Mesothelial cell of epicardium (in vitro differentiated cells): Measurements from ENCODE around the gene LRRC7. TPM values are rescaled to one million over a fixed set of nuclear protein-coding genes. Genes with fewer than 3 reads are reported as not detected.

Experiments used
- DNase-seq, 2 experiments: peaks; one replicate each; pipeline ENCODE4 v3.0.0; 2021; ENCODE audit warnings: low spot score in 2 of 2; ENCODE audit not compliant: unreplicated experiment in 2 of 2
- H3K27ac Mint-ChIP-seq: 2 replicates; pipeline ENCODE4 v1.8.0; 2021; ENCODE audit warnings: mixed read lengths
- H3K27me3 Mint-ChIP-seq: 2 replicates; pipeline ENCODE4 v1.8.0; 2021; ENCODE audit warnings: low read depth, mixed read lengths
- H3K36me3 Mint-ChIP-seq: 2 replicates; pipeline ENCODE4 v1.8.0; 2021; ENCODE audit warnings: mixed read lengths
- H3K4me1 Mint-ChIP-seq: 2 replicates; pipeline ENCODE4 v1.8.0; 2021; ENCODE audit warnings: mixed read lengths
- H3K4me3 Mint-ChIP-seq: 2 replicates; pipeline ENCODE4 v1.8.0; 2021; ENCODE audit warnings: mild to moderate bottlenecking, moderate library complexity, mixed read lengths
- H3K9me3 Mint-ChIP-seq: 2 replicates; pipeline ENCODE4 v1.8.0; 2021; ENCODE audit warnings: mixed read lengths
- total RNA-seq: library from RNA; stranded (reverse); gene quantifications from 3 replicates; pipeline ENCODE4 v1.2.1, GENCODE V29; 2021
- TF ChIP-seq, protein P1 (sequence below): fragments of 200-600 bp; sonication (generic); IDR thresholded peaks from one replicate; pipeline ENCODE4 v1.5.0; 2021; ENCODE audit warnings: antibody characterized with exemption; ENCODE audit not compliant: unreplicated experiment

Gene LRRC7
- total RNA-seq, 1 donor from 2014 or later: 0.09 TPM

DNA sequence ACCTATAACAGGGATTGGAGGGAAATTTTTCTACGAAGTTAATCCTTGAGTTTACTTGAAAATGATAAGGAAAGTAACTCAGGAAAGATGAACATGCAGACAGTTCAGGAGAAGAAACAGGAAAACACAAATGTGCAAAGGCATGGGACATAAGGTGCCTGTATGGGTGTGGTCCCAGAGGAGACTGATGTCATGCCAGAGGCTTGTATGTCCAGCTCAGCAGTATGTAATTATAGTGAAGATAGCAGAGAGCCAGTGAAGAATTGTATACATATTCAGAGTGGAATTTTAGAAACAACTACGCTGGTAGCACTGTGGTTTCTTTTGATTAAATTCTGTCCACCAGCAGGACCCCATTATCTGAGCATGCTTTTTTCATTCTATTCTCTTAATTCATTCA is 179.5 kb downstream of the LRRC7 start:
- H3K27ac Mint-ChIP-seq: no peak overlapping the region
- TF ChIP-seq, protein P1, sequence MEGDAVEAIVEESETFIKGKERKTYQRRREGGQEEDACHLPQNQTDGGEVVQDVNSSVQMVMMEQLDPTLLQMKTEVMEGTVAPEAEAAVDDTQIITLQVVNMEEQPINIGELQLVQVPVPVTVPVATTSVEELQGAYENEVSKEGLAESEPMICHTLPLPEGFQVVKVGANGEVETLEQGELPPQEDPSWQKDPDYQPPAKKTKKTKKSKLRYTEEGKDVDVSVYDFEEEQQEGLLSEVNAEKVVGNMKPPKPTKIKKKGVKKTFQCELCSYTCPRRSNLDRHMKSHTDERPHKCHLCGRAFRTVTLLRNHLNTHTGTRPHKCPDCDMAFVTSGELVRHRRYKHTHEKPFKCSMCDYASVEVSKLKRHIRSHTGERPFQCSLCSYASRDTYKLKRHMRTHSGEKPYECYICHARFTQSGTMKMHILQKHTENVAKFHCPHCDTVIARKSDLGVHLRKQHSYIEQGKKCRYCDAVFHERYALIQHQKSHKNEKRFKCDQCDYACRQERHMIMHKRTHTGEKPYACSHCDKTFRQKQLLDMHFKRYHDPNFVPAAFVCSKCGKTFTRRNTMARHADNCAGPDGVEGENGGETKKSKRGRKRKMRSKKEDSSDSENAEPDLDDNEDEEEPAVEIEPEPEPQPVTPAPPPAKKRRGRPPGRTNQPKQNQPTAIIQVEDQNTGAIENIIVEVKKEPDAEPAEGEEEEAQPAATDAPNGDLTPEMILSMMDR: no peak
- H3K4me3 Mint-ChIP-seq: no peak overlapping the region
- no peaks in the 10 kb centered on the region for H3K9me3 Mint-ChIP-seq
- no peaks in the 10 kb centered on the region for H3K27me3 Mint-ChIP-seq
- H3K36me3 Mint-ChIP-seq: no peaks in the 10 kb centered on the region
- DNase-seq: no peak
- H3K4me1 Mint-ChIP-seq: peaks cover 9% of the 10 kb centered on the region

DNA sequence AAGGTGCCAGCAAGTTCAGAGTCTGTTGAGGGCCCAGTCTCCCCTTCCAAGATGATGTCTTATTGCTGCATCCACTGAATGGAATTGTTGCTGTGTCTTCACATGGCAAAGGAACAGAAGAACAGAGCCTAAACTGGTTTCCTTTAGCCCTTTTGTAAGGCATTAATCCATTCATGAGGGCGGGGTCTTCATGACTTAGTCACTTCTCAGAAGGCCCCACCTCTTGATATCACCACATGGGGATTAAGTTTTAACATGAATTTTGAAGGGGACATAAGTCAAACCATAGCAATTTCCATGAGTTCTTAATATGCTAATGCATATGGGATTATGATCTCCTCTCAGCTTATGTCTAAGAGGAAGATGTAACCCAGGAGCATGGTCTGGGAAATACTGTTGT is 182.9 kb downstream of the LRRC7 start:
- Mint-ChIP-seq H3K4me3 (no peak overlapping the region), H3K4me1 (peaks cover 4% of the 10 kb centered on the region), H3K9me3 (no peaks in the 10 kb centered on the region), H3K36me3 (no peaks in the 10 kb centered on the region), H3K27ac (no peak overlapping the region), H3K27me3 (no peaks in the 10 kb centered on the region)
- TF ChIP-seq, protein P1: no peak
- no peak for DNase-seq

DNA sequence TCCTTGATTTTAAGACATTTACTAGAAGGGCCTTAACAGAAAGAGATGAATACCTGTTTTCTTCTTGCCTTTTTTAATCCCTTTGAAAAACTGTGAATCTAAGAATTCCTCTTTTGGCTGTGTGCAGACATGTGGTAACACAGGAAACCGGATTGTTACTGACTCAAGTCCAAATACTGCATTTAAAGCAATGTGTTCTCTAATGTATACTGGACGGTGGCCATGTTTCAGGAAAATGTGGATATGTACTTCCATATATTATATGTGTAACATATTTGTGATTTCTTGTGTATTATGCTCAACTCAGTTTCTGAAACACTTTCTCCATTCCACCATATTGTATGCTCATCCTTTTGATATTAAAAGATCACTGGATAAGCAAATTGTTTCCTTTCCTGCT is 185.1 kb downstream of the LRRC7 start:
- Mint-ChIP-seq H3K36me3 (no peaks in the 10 kb centered on the region), H3K4me3 (no peak overlapping the region), H3K27me3 (no peaks in the 10 kb centered on the region), H3K4me1 (peaks cover 2% of the 10 kb centered on the region), H3K27ac (no peak overlapping the region), H3K9me3 (no peaks in the 10 kb centered on the region)
- DNase-seq: no peak
- TF ChIP-seq, protein P1: no peak

DNA sequence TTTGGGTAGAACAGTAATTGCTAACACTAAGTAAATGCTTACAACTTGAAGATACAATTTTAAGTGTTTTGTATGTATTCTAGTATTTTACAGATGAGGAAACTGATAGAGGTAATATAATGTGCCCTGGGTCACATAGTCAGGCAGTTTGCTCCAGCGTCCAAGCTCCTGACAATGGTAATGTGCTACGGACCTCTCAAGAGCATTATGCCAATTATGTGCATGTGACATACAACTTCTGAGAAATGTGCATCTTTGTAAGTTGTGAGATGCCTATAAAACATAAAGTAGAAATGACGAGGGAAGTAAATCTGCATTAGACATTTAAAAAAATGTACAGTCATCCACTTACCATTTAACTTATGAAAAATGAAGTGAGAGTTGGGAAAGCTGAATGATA is 186.8 kb downstream of the LRRC7 start:
- no peak overlapping the region for H3K27ac Mint-ChIP-seq
- TF ChIP-seq, protein P1: no peak
- no peaks in the 10 kb centered on the region for H3K27me3 Mint-ChIP-seq
- no peaks in the 10 kb centered on the region for H3K36me3 Mint-ChIP-seq
- H3K9me3 Mint-ChIP-seq: no peaks in the 10 kb centered on the region
- no peak overlapping the region for H3K4me3 Mint-ChIP-seq
- H3K4me1 Mint-ChIP-seq: peaks cover 2% of the 10 kb centered on the region
- DNase-seq: no peak

DNA sequence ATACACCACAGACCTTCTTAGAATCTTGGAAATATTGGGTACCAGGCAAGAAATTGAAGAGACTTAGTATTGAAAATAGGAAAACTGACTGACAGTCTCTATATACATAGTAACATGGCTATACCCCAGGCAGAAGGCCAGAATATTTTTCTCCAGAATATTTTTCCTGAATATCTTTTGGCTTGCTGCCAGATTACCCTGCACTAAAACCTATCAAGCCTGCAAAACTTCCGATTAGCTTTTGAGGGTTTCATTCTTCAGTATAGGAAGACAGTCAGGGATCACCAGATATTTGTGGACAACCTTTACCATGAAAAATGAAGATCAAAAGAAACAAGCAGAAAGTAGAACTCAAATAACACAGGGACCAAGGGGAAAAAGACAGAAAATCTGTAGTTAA is 187.9 kb downstream of the LRRC7 start:
- no peaks in the 10 kb centered on the region for H3K36me3 Mint-ChIP-seq
- TF ChIP-seq, protein P1: no peak
- H3K27ac Mint-ChIP-seq: no peak overlapping the region
- H3K9me3 Mint-ChIP-seq: no peaks in the 10 kb centered on the region
- H3K27me3 Mint-ChIP-seq: no peaks in the 10 kb centered on the region
- peaks cover 2% of the 10 kb centered on the region for H3K4me1 Mint-ChIP-seq
- no peak for DNase-seq
- no peak overlapping the region for H3K4me3 Mint-ChIP-seq

DNA sequence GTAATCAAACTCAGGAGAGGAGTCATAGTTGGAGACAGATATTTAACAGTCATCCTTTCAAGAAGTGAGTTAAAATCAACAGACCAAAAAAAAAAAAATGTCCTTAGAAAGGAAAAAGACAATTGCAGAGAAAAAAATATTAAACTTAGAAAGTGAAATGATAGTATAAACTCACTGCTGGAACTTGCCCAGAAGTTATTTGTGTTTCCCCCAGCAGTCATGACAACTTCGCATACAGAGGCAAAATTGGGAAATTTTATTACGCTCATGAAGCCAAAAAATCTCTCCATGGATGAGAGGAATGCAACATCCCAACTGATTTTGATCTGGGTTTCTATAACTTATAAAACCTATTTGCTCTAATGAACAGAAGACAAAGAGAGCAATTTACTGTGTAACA is 198.2 kb downstream of the LRRC7 start:
- no peaks in the 10 kb centered on the region for H3K36me3 Mint-ChIP-seq
- H3K27me3 Mint-ChIP-seq: peaks cover 16% of the 10 kb centered on the region
- TF ChIP-seq, protein P1: no peak
- H3K4me1 Mint-ChIP-seq: no peaks in the 10 kb centered on the region
- DNase-seq: no peak
- peaks cover 3% of the 10 kb centered on the region for H3K9me3 Mint-ChIP-seq
- no peak overlapping the region for H3K4me3 Mint-ChIP-seq
- no peak overlapping the region for H3K27ac Mint-ChIP-seq
